ENCODE results near the gene MAP3K4. TPM values are rescaled to one million over a fixed set of nuclear protein-coding genes. Genes with fewer than 3 reads are reported as not detected.

The MAP3K4 gene
- total RNA-seq, 6 donors from 2014 or later: 23.7 to 52.1 (median 40.5) TPM

- H3K9me3 ChIP-seq: no peaks in the 10 kb centered on the region
Observed at GRCh38 chr6:161138543-161139303, 147.2 kb downstream of the MAP3K4 start.

GRCh38 chr6:161139304-161139765 lies 147.8 kb downstream of the MAP3K4 start:
- ATAC-seq (ENCODE audit: low FRiP score in 2 of 2): no peak
- H3K9me3 ChIP-seq: no peaks in the 10 kb centered on the region
- no peak overlapping the region for H3K4me3 ChIP-seq
- peaks cover 0 to 31% (median 13%) of the 10 kb centered on the region in 4 donors for H3K36me3 ChIP-seq
- TF ChIP-seq, protein P1, sequence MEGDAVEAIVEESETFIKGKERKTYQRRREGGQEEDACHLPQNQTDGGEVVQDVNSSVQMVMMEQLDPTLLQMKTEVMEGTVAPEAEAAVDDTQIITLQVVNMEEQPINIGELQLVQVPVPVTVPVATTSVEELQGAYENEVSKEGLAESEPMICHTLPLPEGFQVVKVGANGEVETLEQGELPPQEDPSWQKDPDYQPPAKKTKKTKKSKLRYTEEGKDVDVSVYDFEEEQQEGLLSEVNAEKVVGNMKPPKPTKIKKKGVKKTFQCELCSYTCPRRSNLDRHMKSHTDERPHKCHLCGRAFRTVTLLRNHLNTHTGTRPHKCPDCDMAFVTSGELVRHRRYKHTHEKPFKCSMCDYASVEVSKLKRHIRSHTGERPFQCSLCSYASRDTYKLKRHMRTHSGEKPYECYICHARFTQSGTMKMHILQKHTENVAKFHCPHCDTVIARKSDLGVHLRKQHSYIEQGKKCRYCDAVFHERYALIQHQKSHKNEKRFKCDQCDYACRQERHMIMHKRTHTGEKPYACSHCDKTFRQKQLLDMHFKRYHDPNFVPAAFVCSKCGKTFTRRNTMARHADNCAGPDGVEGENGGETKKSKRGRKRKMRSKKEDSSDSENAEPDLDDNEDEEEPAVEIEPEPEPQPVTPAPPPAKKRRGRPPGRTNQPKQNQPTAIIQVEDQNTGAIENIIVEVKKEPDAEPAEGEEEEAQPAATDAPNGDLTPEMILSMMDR (IDR thresholded peaks at IDR 0.05): no peak
- no peak for TF ChIP-seq POLR2AphosphoS5 (IDR thresholded peaks at IDR 0.05)
- no peak for TF ChIP-seq POLR2A (IDR thresholded peaks at IDR 0.05)
- no peak for TF ChIP-seq EP300 (IDR thresholded peaks at IDR 0.05)
- H3K4me1 ChIP-seq: no peaks in the 10 kb centered on the region
- no peaks in the 10 kb centered on the region for H3K27me3 ChIP-seq
- H3K27ac ChIP-seq: no peak overlapping the region
- DNase-seq: peak in 1 of 2 donors; percentile 66
- 96% methylated on average over 11 to 18 of the region's 18 CpGs for WGBS, 2 donors

More at GRCh38 chr6:161138543-161139303, 147.2 kb downstream of the MAP3K4 start:
- DNase-seq (peak in 1 of 2 donors; percentile 56), ATAC-seq (ENCODE audit: low FRiP score in 2 of 2) (no peak)
- Histone ChIP-seq H3K36me3 (peaks cover 0 to 35% (median 13%) of the 10 kb centered on the region in 4 donors), H3K4me3 (no peak overlapping the region), H3K27ac (no peak overlapping the region), H3K4me1 (no peaks in the 10 kb centered on the region), H3K27me3 (no peaks in the 10 kb centered on the region)
- TF ChIP-seq, protein P1 (IDR thresholded peaks at IDR 0.05): no peak
- TF ChIP-seq POLR2A (IDR thresholded peaks at IDR 0.05) (no peak), POLR2AphosphoS5 (IDR thresholded peaks at IDR 0.05) (no peak), EP300 (IDR thresholded peaks at IDR 0.05) (no peak)
- WGBS, 2 donors: 92 to 93% methylated on average over 9 to 23 of the region's 23 CpGs

DNA sequence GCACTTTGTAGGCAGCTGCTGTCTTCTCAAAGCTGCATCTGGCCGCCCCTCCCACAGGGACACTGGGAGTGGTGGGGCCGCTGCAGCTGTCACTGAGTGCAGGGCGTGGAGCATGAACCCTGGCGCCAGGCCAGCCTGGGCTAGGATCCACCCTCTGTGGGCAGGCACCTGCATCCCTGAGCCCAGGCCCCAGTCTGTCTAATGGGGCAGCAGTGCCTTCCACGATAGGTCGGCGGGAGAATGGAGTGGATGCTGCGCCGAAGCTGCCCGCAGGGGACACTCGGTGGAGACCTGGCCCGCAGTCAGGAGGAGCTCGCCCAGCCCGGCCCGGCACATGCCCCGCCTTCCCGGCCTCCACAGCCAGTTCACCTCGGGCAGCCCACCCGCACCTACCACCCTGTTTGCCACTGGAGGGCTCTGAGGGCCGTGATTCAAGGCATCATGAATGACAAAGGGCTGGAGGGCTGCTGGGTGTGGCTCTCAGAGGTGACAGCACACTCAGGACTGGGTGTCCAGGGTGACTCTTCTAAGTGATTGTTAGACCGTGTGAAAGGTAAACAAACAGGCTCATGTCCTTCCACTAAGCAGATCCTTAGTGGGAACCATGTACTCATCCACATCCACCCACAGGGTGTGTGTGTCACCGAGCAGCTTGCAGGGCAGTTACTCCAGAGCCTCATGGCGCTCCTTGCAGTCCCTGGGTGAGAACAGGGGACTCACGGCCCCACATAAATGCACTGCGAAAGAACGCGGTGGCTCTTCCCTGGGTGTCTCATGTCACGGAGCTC lies 148.4 kb downstream of the MAP3K4 start:
- DNase-seq (peak in 1 of 2 donors; percentile 80), ATAC-seq (ENCODE audit: low FRiP score in 2 of 2) (peak in 1 of 2 donors; percentile 45)
- TF ChIP-seq, protein P1 (IDR thresholded peaks at IDR 0.05): peak in 2 of 6 experiments; percentile 29 to 62
- TF ChIP-seq POLR2AphosphoS5 (IDR thresholded peaks at IDR 0.05): no peak
- Histone ChIP-seq H3K4me3 (no peak overlapping the region), H3K27me3 (no peaks in the 10 kb centered on the region), H3K9me3 (no peaks in the 10 kb centered on the region), H3K4me1 (no peaks in the 10 kb centered on the region), H3K36me3 (peaks cover 0 to 29% (median 13%) of the 10 kb centered on the region in 4 donors), H3K27ac (no peak overlapping the region)
- 87 to 92% methylated on average over 12 to 27 of the region's 28 CpGs for WGBS, 2 donors

GRCh38 chr6:161140554-161140875 lies 148.9 kb downstream of the MAP3K4 start:
- Histone ChIP-seq H3K4me1 (no peaks in the 10 kb centered on the region), H3K36me3 (peaks cover 0 to 28% (median 11%) of the 10 kb centered on the region in 4 donors), H3K27me3 (no peaks in the 10 kb centered on the region), H3K4me3 (no peak overlapping the region), H3K9me3 (no peaks in the 10 kb centered on the region), H3K27ac (no peak overlapping the region)
- no peak for TF ChIP-seq EP300 (IDR thresholded peaks at IDR 0.05)
- no peak for TF ChIP-seq POLR2AphosphoS5 (IDR thresholded peaks at IDR 0.05)
- no peak for TF ChIP-seq POLR2A (IDR thresholded peaks at IDR 0.05)
- TF ChIP-seq, protein P1 (IDR thresholded peaks at IDR 0.05): no peak
- ATAC-seq (ENCODE audit: low FRiP score in 2 of 2) (no peak), DNase-seq (peak in 1 of 2 donors; percentile 64)
- 95 to 98% methylated on average over 4 to 10 of the region's 10 CpGs for WGBS, 2 donors
